Colon (tissue), 2 donors: Measurements from ENCODE around the gene SNX25.
"Not testable (repeated sequence)": the region's sequence is repeated elsewhere in the genome, so short reads cannot be mapped to it uniquely, and the experiment has no call there.

ENCODE experiments used
- FAIRE-seq: peaks from 2 replicates; lab custom pipeline; 2012; peaks lifted over from hg19 to GRCh38; lab: Jason Lieb, UNC
- donor health status: control.
- donor health status: control.

SNX25 gene

GRCh38 chr4:185205073-185205472 lies 4.3 kb upstream of the SNX25 start:
- not testable (repeated sequence) for FAIRE-seq

- no peak for FAIRE-seq
Observed at GRCh38 chr4:185205697-185206342, 3.6 kb upstream of the SNX25 start.

- no peak for FAIRE-seq
Observed at GRCh38 chr4:185207466-185207865, 1.9 kb upstream of the SNX25 start.

- not testable (repeated sequence) for FAIRE-seq
Observed at GRCh38 chr4:185209852-185210101, 379 bp downstream of the SNX25 start.

GRCh38 chr4:185210102-185210981 lies 944 bp downstream of the SNX25 start:
- no peak for FAIRE-seq

GRCh38 chr4:185211035-185211434 lies 1.6 kb downstream of the SNX25 start:
- no peak for FAIRE-seq

GRCh38 chr4:185211641-185212040 lies 2.2 kb downstream of the SNX25 start:
- FAIRE-seq: no peak

GRCh38 chr4:185212581-185212980 lies 3.2 kb downstream of the SNX25 start:
- no peak for FAIRE-seq

- FAIRE-seq: no peak
Observed at GRCh38 chr4:185213877-185214276, 4.5 kb downstream of the SNX25 start.

- FAIRE-seq: no peak
Observed at GRCh38 chr4:185215261-185215660, 5.9 kb downstream of the SNX25 start.

GRCh38 chr4:185217408-185217975 lies 8.1 kb downstream of the SNX25 start:
- FAIRE-seq: no peak

- no peak for FAIRE-seq
Observed at GRCh38 chr4:185218312-185218711, 8.9 kb downstream of the SNX25 start.

- FAIRE-seq: peak; percentile 18
Observed at GRCh38 chr4:185219551-185220344, 10.3 kb downstream of the SNX25 start.

GRCh38 chr4:185221491-185221890 lies 12.1 kb downstream of the SNX25 start:
- no peak for FAIRE-seq

GRCh38 chr4:185221912-185222311 lies 12.5 kb downstream of the SNX25 start:
- FAIRE-seq: no peak

GRCh38 chr4:185222598-185222997 lies 13.2 kb downstream of the SNX25 start:
- no peak for FAIRE-seq

- no peak for FAIRE-seq
Observed at GRCh38 chr4:185224597-185224996, 15.2 kb downstream of the SNX25 start.

- no peak for FAIRE-seq
Observed at GRCh38 chr4:185225940-185226339, 16.5 kb downstream of the SNX25 start.

- no peak for FAIRE-seq
Observed at GRCh38 chr4:185227131-185227551, 17.7 kb downstream of the SNX25 start.

- FAIRE-seq: no peak
Observed at GRCh38 chr4:185227713-185228278, 18.4 kb downstream of the SNX25 start.

GRCh38 chr4:185229021-185229818 lies 19.8 kb downstream of the SNX25 start:
- no peak for FAIRE-seq
